ENCODE measurements around the gene RNPEP. TPM values are rescaled to one million over a fixed set of nuclear protein-coding genes. Genes with fewer than 3 reads are reported as not detected.

The RNPEP gene
- total and polyA plus RNA-seq, 2 of the 8 experiments (the other 6 are each of a cell fraction or from before 2014, with no cell fraction given): 34.1 to 51.1 TPM

GRCh38 chr1:202002507-202002906, 20.1 kb downstream of the RNPEP start:
- Histone ChIP-seq H3K79me2 (ENCODE audit: control insufficient read depth in 1 of 2, insufficient read depth in 2 of 2, low read length in 2 of 2) (no peaks in the 10 kb centered on the region), H2AFZ (ENCODE audit: low read length) (no peak overlapping the region), H3K9ac (replicated peaks in 1 of 4; ENCODE audit: extremely low read depth in 1 of 4, low read depth in 3 of 4, low read length in 3 of 4) (no peak overlapping the region), H3K4ac (replicated peaks; ENCODE audit: insufficient read length, low read depth, low read length) (no peak overlapping the region), H2BK5ac (ENCODE audit: low read depth, low read length) (no peak overlapping the region), H4K91ac (replicated peaks; ENCODE audit: insufficient read length, low read length) (no peak overlapping the region), H3K4me3 (ENCODE audit: extremely low read depth in 1 of 4, insufficient read depth in 2 of 4, low read depth in 3 of 4, low read length in 4 of 4) (no peak overlapping the region), H2BK120ac (replicated peaks; ENCODE audit: low read depth, low read length) (no peak overlapping the region), H3K56ac (replicated peaks; ENCODE audit: insufficient read length, low read depth, low read length) (no peak overlapping the region), H2BK20ac (ENCODE audit: low read length) (no peak overlapping the region), H2BK15ac (ENCODE audit: low read length) (no peak overlapping the region), H3K27ac (ENCODE audit: low read depth, low read length) (no peak overlapping the region), H3K36me3 (ENCODE audit: control insufficient read depth in 2 of 4, insufficient read depth in 4 of 4, low read length in 3 of 4) (peaks cover 14 to 58% (median 38%) of the 10 kb centered on the region in 4 experiments), H3K9me3 (ENCODE audit: insufficient read depth in 2 of 2, low read depth in 1 of 2, low read length in 1 of 2) (no peaks in the 10 kb centered on the region), H3K4me1 (replicated peaks in 1 of 4; ENCODE audit: control insufficient read depth in 3 of 4, insufficient read depth in 4 of 4, low read length in 3 of 4) (peaks cover 4 to 7% (median 6%) of the 10 kb centered on the region in 4 experiments), H2BK12ac (ENCODE audit: low read depth, low read length) (no peak overlapping the region), H2AK5ac (ENCODE audit: low read depth, low read length) (no peak overlapping the region), H4K5ac (ENCODE audit: insufficient read length, low read depth, low read length) (no peak overlapping the region), H3K23ac (ENCODE audit: insufficient read length) (no peak overlapping the region), H3K18ac (ENCODE audit: extremely low read depth, low read length) (no peak overlapping the region), H4K8ac (ENCODE audit: extremely low read depth, insufficient read depth, low read length) (no peak overlapping the region), H3K27me3 (replicated peaks in 1 of 4; ENCODE audit: control insufficient read depth in 3 of 4, extremely low read depth in 1 of 4, insufficient read depth in 3 of 4, low read length in 3 of 4) (no peaks in the 10 kb centered on the region), H3K14ac (ENCODE audit: insufficient read length) (no peak overlapping the region), H3K79me1 (ENCODE audit: low read depth, low read length) (0 out of 2 replicates have a peak, but pooled peaks cover 2% of the 10 kb centered on the region), H3K4me2 (ENCODE audit: insufficient read depth in 1 of 2, low read depth in 2 of 2, low read length in 2 of 2) (no peak overlapping the region), H3K23me2 (ENCODE audit: low read depth, low read length) (no peaks in the 10 kb centered on the region), H4K20me1 (replicated peaks in 1 of 2; ENCODE audit: control insufficient read depth in 1 of 2, insufficient read depth in 2 of 2, low read length in 2 of 2) (peaks cover 0 to 3% of the 10 kb centered on the region in 2 experiments)
- TF ChIP-seq, protein P1, sequence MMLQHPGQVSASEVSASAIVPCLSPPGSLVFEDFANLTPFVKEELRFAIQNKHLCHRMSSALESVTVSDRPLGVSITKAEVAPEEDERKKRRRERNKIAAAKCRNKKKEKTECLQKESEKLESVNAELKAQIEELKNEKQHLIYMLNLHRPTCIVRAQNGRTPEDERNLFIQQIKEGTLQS (IDR thresholded peaks at IDR 0.05; ENCODE audit: insufficient read depth, low read depth, low read length): no peak
- TF ChIP-seq GABPA (IDR thresholded peaks at IDR 0.05; ENCODE audit: borderline replicate concordance, insufficient read depth, low read length) (no peak), RAD21 (IDR thresholded peaks at IDR 0.05 in 1 of 2, conservative IDR thresholded peaks at IDR 0.05 in 1 of 2; ENCODE audit: low read depth in 2 of 2, low read length in 2 of 2) (peak in 1 of 2 experiments; percentile 7; a peak in 1 of 4 replicates), KDM5A (IDR thresholded peaks at IDR 0.05; ENCODE audit: low read length) (no peak)
- ChIA-PET CTCF (ENCODE audit: partially characterized antibody) (interaction anchor here (0.6 to 27.9 kb wide), 10 partner anchors 8 to 122 kb away, joined by 3 to 1014 read pairs (median 4); partner anchors contain the start of genes ELF3 and GPR37L1), POLR2A (ENCODE audit: partially characterized antibody) (interaction anchor here (1.2 to 1.4 kb wide), 3 partner anchors 10 to 103 kb away, joined by 3 read pairs; partner anchors contain the start of gene TIMM17A)
- 89% methylated on average over 9 of the region's 9 CpGs; no CpG with 5 or more reads in 1 of the 2 experiments for WGBS, 2 experiments (ENCODE audit: extremely low coverage in 1 of 2, insufficient coverage in 1 of 2, insufficient read length in 1 of 2, insufficient replicate concordance in 2 of 2, low coverage in 1 of 2, low lambda C conversion rate in 2 of 2, missing lambda C conversion rate in 1 of 2)
- FAIRE-seq: no peak
- DNase-seq (ENCODE audit: low read depth in 1 of 2, low spot score in 2 of 2): no peak
